ENCODE measurements around the gene BANF2.

Gene BANF2

DNA sequence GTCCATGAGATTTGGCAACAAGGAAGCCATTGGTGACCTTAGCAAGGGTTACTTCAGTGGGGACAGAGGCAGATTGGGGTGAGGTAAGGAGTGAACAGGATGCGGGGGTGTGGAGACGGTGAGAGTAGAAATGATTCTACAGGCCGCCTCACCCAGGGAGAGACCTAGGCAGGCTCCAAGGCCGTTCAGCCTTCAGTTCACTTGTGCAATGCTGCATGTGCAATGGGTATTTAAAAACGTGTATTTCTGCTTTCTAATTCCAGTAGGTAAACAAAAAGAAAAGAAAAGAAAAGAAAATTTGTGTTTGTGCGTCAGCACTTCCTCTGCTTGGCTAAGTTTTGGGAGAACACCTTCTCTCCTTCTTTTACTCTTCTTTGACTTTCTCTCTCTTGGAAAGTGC, 56.8 kb downstream of the BANF2 start:
- DNase-seq, result no peak

GRCh38 chr20:17757496-17757895, 57.7 kb downstream of the BANF2 start:
- H3K4me1 ChIP-seq (ENCODE audit: insufficient read depth, low read length), result no peaks in the 10 kb centered on the region
- no peak overlapping the region for H3K9ac ChIP-seq (ENCODE audit: low read depth, low read length)
- no peaks in the 10 kb centered on the region for H3K79me2 ChIP-seq (ENCODE audit: insufficient read depth, low read length)
- no peak for TF ChIP-seq EZH2 (IDR thresholded peaks at IDR 0.05; ENCODE audit: borderline replicate concordance, low read depth, low read length, severe bottlenecking)
- TF ChIP-seq, protein P1, sequence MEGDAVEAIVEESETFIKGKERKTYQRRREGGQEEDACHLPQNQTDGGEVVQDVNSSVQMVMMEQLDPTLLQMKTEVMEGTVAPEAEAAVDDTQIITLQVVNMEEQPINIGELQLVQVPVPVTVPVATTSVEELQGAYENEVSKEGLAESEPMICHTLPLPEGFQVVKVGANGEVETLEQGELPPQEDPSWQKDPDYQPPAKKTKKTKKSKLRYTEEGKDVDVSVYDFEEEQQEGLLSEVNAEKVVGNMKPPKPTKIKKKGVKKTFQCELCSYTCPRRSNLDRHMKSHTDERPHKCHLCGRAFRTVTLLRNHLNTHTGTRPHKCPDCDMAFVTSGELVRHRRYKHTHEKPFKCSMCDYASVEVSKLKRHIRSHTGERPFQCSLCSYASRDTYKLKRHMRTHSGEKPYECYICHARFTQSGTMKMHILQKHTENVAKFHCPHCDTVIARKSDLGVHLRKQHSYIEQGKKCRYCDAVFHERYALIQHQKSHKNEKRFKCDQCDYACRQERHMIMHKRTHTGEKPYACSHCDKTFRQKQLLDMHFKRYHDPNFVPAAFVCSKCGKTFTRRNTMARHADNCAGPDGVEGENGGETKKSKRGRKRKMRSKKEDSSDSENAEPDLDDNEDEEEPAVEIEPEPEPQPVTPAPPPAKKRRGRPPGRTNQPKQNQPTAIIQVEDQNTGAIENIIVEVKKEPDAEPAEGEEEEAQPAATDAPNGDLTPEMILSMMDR (IDR thresholded peaks at IDR 0.05; ENCODE audit: borderline replicate concordance, extremely low read depth, low read length, poor library complexity, severe bottlenecking), result no peak
- no peak for ATAC-seq (ENCODE audit: insufficient read depth, low read depth)
- no peak overlapping the region for H2AFZ ChIP-seq (ENCODE audit: low read depth, low read length)
- H4K20me1 ChIP-seq (ENCODE audit: insufficient read depth, low read length), result no peaks in the 10 kb centered on the region
- H3K36me3 ChIP-seq (ENCODE audit: insufficient read depth, low read length), result no peaks in the 10 kb centered on the region
- H3K4me2 ChIP-seq (ENCODE audit: insufficient read depth, low read length), result no peak overlapping the region
- DNase-seq, result no peak
- peaks cover 10% of the 10 kb centered on the region for H3K27me3 ChIP-seq (ENCODE audit: insufficient read depth, low read length, poor library complexity)
- H3K27ac ChIP-seq (ENCODE audit: low read length), result no peak overlapping the region
- H3K4me3 ChIP-seq (ENCODE audit: low read depth in 1 of 2, low read length in 2 of 2), result no peak overlapping the region
- peaks cover 11% of the 10 kb centered on the region for H3K9me3 ChIP-seq (ENCODE audit: insufficient read depth, low read length, severe bottlenecking)

More for the DNA sequence above, 56.8 kb downstream of the BANF2 start:
- H3K9me3 ChIP-seq (ENCODE audit: insufficient read depth, low read length, severe bottlenecking), result peaks cover 11% of the 10 kb centered on the region
- no peaks in the 10 kb centered on the region for H3K4me1 ChIP-seq (ENCODE audit: insufficient read depth, low read length)
- no peak overlapping the region for H3K9ac ChIP-seq (ENCODE audit: low read depth, low read length)
- H2AFZ ChIP-seq (ENCODE audit: low read depth, low read length), result no peak overlapping the region
- H3K4me2 ChIP-seq (ENCODE audit: insufficient read depth, low read length), result no peak overlapping the region
- H3K27me3 ChIP-seq (ENCODE audit: insufficient read depth, low read length, poor library complexity), result peaks cover 10% of the 10 kb centered on the region
- no peak overlapping the region for H3K27ac ChIP-seq (ENCODE audit: low read length)
- no peaks in the 10 kb centered on the region for H4K20me1 ChIP-seq (ENCODE audit: insufficient read depth, low read length)
- H3K79me2 ChIP-seq (ENCODE audit: insufficient read depth, low read length), result no peaks in the 10 kb centered on the region
- TF ChIP-seq, protein P1 (IDR thresholded peaks at IDR 0.05; ENCODE audit: borderline replicate concordance, extremely low read depth, low read length, poor library complexity, severe bottlenecking), result no peak
- no peak for TF ChIP-seq EZH2 (IDR thresholded peaks at IDR 0.05; ENCODE audit: borderline replicate concordance, low read depth, low read length, severe bottlenecking)
- no peaks in the 10 kb centered on the region for H3K36me3 ChIP-seq (ENCODE audit: insufficient read depth, low read length)
- no peak for ATAC-seq (ENCODE audit: insufficient read depth, low read depth)
- no peak overlapping the region for H3K4me3 ChIP-seq (ENCODE audit: low read depth in 1 of 2, low read length in 2 of 2)

DNA sequence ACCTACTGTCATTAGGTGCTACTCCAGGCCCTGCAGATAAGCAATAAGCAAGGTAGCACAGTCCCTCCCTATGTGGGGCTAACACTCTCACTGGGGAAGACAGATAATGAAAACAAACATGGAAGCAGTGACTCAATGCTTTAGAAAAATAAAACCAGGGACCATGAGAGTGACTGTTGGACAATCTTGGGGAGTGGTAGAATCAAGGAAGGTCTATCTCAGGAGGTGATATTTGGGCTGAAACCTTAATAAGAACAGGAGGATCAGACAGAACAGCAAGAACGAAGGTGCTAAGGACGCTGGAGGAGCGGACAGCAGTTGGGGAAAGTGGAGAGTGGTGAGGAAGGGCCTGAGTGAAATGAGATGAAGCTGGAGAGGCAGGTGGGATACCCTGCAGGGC, 58.2 kb downstream of the BANF2 start:
- Histone ChIP-seq H3K27me3 (ENCODE audit: insufficient read depth, low read length, poor library complexity) (peaks cover 8% of the 10 kb centered on the region), H3K27ac (ENCODE audit: low read length) (no peak overlapping the region), H2AFZ (ENCODE audit: low read depth, low read length) (no peak overlapping the region), H3K36me3 (ENCODE audit: insufficient read depth, low read length) (no peaks in the 10 kb centered on the region), H3K4me2 (ENCODE audit: insufficient read depth, low read length) (no peak overlapping the region), H3K79me2 (ENCODE audit: insufficient read depth, low read length) (no peaks in the 10 kb centered on the region), H3K9me3 (ENCODE audit: insufficient read depth, low read length, severe bottlenecking) (peaks cover 11% of the 10 kb centered on the region), H3K4me1 (ENCODE audit: insufficient read depth, low read length) (no peaks in the 10 kb centered on the region), H3K4me3 (ENCODE audit: low read depth in 1 of 2, low read length in 2 of 2) (no peak overlapping the region), H3K9ac (ENCODE audit: low read depth, low read length) (no peak overlapping the region), H4K20me1 (ENCODE audit: insufficient read depth, low read length) (no peaks in the 10 kb centered on the region)
- no peak for TF ChIP-seq EZH2 (IDR thresholded peaks at IDR 0.05; ENCODE audit: borderline replicate concordance, low read depth, low read length, severe bottlenecking)
- TF ChIP-seq, protein P1 (IDR thresholded peaks at IDR 0.05; ENCODE audit: borderline replicate concordance, extremely low read depth, low read length, poor library complexity, severe bottlenecking), result no peak
- DNase-seq (no peak), ATAC-seq (ENCODE audit: insufficient read depth, low read depth) (no peak)

GRCh38 chr20:17758512-17758911, 58.7 kb downstream of the BANF2 start:
- Histone ChIP-seq H3K9ac (ENCODE audit: low read depth, low read length) (no peak overlapping the region), H3K36me3 (ENCODE audit: insufficient read depth, low read length) (no peaks in the 10 kb centered on the region), H2AFZ (ENCODE audit: low read depth, low read length) (no peak overlapping the region), H3K27ac (ENCODE audit: low read length) (no peak overlapping the region), H3K9me3 (ENCODE audit: insufficient read depth, low read length, severe bottlenecking) (peaks cover 11% of the 10 kb centered on the region), H3K4me2 (ENCODE audit: insufficient read depth, low read length) (no peak overlapping the region), H3K4me3 (ENCODE audit: low read depth in 1 of 2, low read length in 2 of 2) (no peak overlapping the region), H3K4me1 (ENCODE audit: insufficient read depth, low read length) (no peaks in the 10 kb centered on the region), H3K79me2 (ENCODE audit: insufficient read depth, low read length) (no peaks in the 10 kb centered on the region), H3K27me3 (ENCODE audit: insufficient read depth, low read length, poor library complexity) (peaks cover 3% of the 10 kb centered on the region), H4K20me1 (ENCODE audit: insufficient read depth, low read length) (no peaks in the 10 kb centered on the region)
- TF ChIP-seq, protein P1 (IDR thresholded peaks at IDR 0.05; ENCODE audit: borderline replicate concordance, extremely low read depth, low read length, poor library complexity, severe bottlenecking), result no peak
- no peak for TF ChIP-seq EZH2 (IDR thresholded peaks at IDR 0.05; ENCODE audit: borderline replicate concordance, low read depth, low read length, severe bottlenecking)
- DNase-seq (no peak), ATAC-seq (ENCODE audit: insufficient read depth, low read depth) (no peak)
